Lower leg skin (tissue), 4 donors: Measurements from ENCODE around the gene SORCS2. TPM values are rescaled to one million over a fixed set of nuclear protein-coding genes. Genes with fewer than 3 reads are reported as not detected.

Experiments used
- DNase-seq, 2 donors: peaks; one replicate each; pipeline ENCODE4 v3.0.0-alpha.2; 2019; ENCODE audit warnings: low spot score in 2 of 2
- H3K4me3 ChIP-seq: fragments of 200-600 bp; sonication (generic); 2 replicates; pipeline ENCODE4 v1.5.1; 2017; ENCODE audit warnings: mild to moderate bottlenecking, low read depth; ENCODE audit not compliant: poor library complexity, severe bottlenecking
- POLR2A ChIP-seq, 2 donors: fragments of 450-650 bp; IDR thresholded peaks; one replicate each; pipeline ENCODE4 v1.6.1; 2016 to 2017; ENCODE audit warnings: antibody characterized with exemption in 2 of 2, mild to moderate bottlenecking in 1 of 2, moderate library complexity in 1 of 2
- WGBS, 2 donors: methylation state at CpG; one replicate each; pipeline ENCODE4 v1.1.5; 2018; 5-methylcytosine and 5-hydroxymethylcytosine counted together
- intact Hi-C: fragments of 100-400 bp; cut with DNase I; formaldehyde crosslinking; loops from one replicate; pipeline ENCODE4 v1.15.0; 2023; ENCODE audit warnings: low total_unique reads
- total RNA-seq, 4 donors: library from RNA; depleted of rRNA; stranded (reverse); fragments of >200 nt; gene quantifications; one replicate each; pipeline ENCODE4 v1.1.0, GENCODE V29; 2016
- TF ChIP-seq, protein P1 (sequence below), 3 donors: fragments of 450-650 bp; IDR thresholded peaks; one replicate each; pipeline ENCODE4 v1.5.1; 2016; ENCODE audit warnings: antibody characterized with exemption in 3 of 3, mild to moderate bottlenecking in 3 of 3, moderate library complexity in 2 of 3

The SORCS2 gene
- total RNA-seq, 4 donors from 2014 or later, result 1.1 to 6.4 (median 1.5) TPM

DNA sequence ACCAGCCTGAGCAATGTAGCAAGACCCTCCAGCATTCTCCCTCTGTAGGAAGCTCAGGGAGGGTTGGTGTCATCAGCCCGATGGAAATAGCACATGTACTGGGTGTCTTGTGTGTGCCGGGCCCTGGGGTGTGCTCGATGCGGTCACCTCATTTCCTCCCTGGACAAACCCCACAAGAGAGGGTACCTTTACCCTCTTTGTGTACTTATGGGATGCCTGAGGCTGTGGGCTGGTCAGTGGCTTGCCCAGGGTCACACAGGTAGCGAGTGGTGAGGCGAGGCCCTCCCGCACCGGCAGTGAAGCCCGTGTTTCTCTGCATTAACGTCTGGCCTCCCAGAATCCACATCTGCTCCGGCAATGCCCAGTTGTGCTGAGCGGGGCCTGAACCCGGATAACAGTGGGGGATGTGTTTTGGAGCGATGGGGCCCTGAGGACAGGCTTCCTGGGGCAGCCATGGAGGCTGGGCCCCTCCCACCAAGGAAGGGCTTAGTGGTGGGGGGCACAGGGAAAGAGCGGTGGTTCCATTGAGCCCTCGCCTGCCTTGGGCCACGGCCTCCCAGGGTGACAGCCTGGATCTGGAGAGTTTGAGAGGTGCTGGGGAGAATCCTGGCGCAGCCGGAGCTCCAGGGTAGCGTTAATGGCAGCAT, 234.3 kb downstream of the SORCS2 start:
- intact Hi-C loops, result no loop called here
- TF ChIP-seq, protein P1, sequence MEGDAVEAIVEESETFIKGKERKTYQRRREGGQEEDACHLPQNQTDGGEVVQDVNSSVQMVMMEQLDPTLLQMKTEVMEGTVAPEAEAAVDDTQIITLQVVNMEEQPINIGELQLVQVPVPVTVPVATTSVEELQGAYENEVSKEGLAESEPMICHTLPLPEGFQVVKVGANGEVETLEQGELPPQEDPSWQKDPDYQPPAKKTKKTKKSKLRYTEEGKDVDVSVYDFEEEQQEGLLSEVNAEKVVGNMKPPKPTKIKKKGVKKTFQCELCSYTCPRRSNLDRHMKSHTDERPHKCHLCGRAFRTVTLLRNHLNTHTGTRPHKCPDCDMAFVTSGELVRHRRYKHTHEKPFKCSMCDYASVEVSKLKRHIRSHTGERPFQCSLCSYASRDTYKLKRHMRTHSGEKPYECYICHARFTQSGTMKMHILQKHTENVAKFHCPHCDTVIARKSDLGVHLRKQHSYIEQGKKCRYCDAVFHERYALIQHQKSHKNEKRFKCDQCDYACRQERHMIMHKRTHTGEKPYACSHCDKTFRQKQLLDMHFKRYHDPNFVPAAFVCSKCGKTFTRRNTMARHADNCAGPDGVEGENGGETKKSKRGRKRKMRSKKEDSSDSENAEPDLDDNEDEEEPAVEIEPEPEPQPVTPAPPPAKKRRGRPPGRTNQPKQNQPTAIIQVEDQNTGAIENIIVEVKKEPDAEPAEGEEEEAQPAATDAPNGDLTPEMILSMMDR (IDR thresholded peaks at IDR 0.05), result no peak
- no peak overlapping the region for H3K4me3 ChIP-seq
- 89 to 95% methylated on average over 20 of the region's 20 CpGs for WGBS, 2 donors
- DNase-seq, result peak in 1 of 2 donors; percentile 81

DNA sequence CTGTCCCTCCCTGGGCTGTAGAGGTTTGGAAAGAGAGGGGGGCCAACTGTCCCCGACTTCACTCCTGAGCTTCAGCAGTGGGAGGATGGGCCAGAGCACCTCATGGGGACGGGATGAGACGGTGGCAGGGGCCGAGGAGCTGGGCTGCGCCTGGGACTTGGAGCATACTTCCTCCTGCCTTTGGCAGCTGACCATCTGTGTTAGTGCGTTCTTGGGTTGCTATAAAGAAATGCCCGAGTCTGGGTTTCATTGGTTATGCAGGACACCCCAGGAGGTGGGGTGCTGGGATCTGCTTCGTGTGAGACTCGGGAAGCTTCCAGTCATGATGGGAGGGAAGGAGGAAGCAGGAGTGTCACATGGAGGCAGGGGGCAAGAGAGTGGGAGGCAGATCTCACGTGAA, 235.0 kb downstream of the SORCS2 start:
- DNase-seq, result peak in 1 of 2 donors; percentile 60
- intact Hi-C loops, result no loop called here
- no peak for TF ChIP-seq POLR2A (IDR thresholded peaks at IDR 0.05)
- TF ChIP-seq, protein P1 (IDR thresholded peaks at IDR 0.05), result no peak
- WGBS, 2 donors, result 78 to 87% methylated on average over 9 to 10 of the region's 10 CpGs
- no peak overlapping the region for H3K4me3 ChIP-seq

DNA sequence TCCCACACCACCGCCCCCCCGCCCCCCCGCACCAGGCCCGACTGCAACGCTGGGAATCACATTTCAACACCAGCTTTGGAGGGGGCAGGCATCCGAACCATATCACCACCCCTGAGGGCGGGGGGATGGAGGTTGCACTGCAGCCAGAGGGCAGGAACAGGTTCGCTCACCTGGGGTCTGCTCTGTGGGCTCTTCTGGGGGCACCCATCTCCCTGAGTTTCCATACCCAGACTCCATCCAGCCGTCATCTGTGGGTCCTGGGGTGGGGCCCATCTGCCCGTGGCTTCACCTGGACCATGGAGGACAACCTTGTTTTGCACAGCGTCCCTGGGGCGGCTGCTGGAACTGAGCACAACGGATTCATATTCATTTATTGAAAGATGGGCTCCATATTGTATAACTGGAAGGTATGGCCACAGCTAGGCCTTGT, 235.5 kb downstream of the SORCS2 start:
- no peak for TF ChIP-seq POLR2A (IDR thresholded peaks at IDR 0.05)
- TF ChIP-seq, protein P1 (IDR thresholded peaks at IDR 0.05), result no peak
- 80 to 98% methylated on average over 8 to 13 of the region's 13 CpGs for WGBS, 2 donors
- DNase-seq, result peak in 1 of 2 donors; percentile 73
- intact Hi-C loops, result no loop called here
- no peak overlapping the region for H3K4me3 ChIP-seq

DNA sequence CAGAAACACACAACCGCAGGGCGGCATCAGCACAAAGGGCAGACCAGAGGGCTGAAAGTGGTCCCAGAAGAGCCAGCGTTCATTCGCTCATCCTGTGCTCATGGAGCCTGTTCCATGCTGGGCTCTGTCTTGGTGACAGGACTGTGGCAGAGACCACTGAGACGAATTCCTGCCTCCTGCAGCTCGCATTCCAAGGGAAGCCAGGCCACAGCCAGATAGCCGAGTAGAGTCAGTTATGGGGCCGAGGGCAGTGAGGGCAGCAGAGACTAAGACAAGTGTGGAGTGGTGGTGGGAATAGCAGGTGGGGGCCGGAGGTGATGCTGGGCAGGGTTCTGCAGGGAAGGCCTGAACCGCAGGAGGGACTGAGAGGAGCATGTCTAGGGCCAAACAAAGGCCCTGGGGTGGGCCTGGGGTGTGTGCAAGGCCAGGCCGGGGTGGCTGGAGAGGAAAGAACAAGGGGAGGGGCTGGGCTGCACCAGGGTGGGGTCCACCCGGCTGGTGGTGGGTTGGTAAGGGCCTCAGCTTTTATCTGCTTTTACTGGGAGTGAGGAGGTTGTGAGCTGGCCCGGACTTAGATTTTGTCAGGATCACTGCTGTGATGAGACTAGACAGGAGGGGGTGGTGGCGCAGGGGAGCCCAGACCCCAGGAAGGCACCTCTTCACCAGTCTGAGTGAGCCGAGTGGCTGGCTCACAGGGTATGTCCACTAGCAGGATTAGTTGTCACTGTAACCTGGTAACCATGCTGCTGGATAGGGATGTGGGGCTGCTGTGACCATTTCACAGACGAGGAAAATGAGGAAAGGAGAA, 236.1 kb downstream of the SORCS2 start:
- peak in 1 of 2 donors; percentile 56 for DNase-seq
- TF ChIP-seq, protein P1 (IDR thresholded peaks at IDR 0.05), result no peak
- no peak for TF ChIP-seq POLR2A (IDR thresholded peaks at IDR 0.05)
- H3K4me3 ChIP-seq, result no peak overlapping the region
- 88 to 94% methylated on average over 16 of the region's 16 CpGs for WGBS, 2 donors
- intact Hi-C loops, result no loop called here

DNA sequence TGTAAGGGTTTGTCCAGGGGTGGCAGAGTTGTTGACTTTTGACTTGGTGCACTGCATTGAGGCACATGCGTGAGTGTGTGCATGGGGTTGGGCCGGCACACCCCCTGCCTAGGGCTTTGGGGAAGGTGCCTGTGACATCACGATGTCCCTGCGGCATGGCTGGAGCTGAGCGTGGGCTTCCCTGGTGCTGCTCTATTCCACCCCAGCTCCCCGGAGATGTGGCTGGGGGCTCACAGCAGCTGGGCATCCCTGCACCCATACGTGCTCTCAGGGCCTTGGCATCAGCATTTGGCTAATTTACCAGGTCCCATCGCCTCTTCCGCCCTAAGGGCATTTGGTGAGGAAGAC, 236.7 kb downstream of the SORCS2 start:
- DNase-seq, result peak in 1 of 2 donors; percentile 76
- intact Hi-C loops, result no loop called here
- WGBS, 2 donors, result 78 to 83% methylated on average over 9 of the region's 9 CpGs
- H3K4me3 ChIP-seq, result no peak overlapping the region
- TF ChIP-seq, protein P1 (IDR thresholded peaks at IDR 0.05), result no peak
- no peak for TF ChIP-seq POLR2A (IDR thresholded peaks at IDR 0.05)
